GM21529 (cell line): ENCODE results near the gene ZWILCH.
"Not testable (repeated sequence)": the region's sequence is repeated elsewhere in the genome, so short reads cannot be mapped to it uniquely, and the experiment has no call there.

Experiments used
- ATAC-seq: cut with Tn5 transposase; IDR thresholded peaks from one replicate; pipeline ENCODE4 v1.9.1; 2021; ENCODE audit not compliant: unreplicated experiment

The ZWILCH gene

DNA sequence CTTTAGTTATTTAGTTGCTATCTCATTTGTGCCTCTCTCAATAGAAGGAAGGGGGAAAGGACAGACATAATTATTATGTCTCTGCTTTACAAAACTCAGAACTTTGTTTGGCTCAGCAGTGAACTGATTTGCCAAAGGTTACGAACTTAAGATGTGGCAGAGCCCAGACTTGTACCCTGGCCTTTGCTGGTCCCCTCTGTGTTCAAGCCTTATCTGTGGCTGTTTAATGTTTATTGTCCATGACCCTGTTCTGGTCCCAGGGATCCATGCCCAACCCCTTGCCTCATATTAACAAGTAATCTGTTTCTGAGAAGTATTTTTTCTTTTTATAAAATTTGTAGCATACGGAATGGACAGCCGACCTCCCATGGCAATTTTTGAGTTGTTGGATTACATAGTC, 18.2 kb upstream of the ZWILCH start:
- ATAC-seq: no peak

DNA sequence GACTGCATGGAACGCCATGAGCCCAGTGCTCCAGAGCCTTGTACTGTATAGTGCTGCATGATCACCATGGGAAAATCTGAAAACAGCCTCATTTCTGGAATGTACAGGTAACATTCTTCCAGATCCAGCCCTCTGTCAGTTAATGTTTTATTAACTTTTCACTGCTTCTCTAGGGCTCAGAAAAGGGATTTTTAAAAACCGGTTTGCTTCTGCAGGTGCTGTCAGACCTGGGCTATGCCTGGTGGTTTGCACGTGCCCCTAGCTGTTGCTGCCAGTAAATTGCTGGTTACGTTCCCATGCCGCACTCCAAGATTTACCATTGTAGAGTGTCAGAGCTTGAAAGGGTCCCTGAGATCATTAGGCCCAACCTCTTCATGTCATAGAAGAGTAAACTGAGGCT, 16.6 kb upstream of the ZWILCH start:
- no peak for ATAC-seq

DNA sequence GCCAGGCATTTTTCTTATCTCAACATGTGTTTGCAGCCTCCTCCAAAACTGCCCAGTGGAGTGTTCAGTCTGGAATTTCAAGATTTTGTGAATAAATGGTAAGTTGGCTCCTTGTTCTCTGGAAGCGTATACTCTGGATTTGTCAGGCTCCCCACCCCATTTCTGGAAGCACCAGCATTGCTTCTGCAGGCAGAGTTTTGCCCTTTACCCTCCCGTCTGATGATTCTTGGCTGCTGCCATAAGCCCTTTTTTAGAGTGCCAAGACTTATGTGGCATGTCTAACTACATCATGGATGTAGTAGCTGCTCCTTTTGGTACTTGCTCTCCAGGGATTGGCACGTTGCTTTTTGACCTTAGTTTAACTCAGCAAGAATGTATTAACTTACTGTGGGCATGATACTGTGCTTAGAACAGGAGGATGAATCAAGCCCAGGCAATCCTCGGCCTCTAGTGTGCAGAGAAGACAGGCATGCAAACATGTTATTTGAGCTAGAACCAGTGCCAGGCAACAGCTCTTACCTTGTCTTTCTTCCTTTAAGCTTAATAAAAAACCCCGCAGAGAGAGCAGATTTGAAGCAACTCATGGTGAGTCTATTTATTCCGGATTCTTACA, 15.8 kb upstream of the ZWILCH start:
- no peak for ATAC-seq

DNA sequence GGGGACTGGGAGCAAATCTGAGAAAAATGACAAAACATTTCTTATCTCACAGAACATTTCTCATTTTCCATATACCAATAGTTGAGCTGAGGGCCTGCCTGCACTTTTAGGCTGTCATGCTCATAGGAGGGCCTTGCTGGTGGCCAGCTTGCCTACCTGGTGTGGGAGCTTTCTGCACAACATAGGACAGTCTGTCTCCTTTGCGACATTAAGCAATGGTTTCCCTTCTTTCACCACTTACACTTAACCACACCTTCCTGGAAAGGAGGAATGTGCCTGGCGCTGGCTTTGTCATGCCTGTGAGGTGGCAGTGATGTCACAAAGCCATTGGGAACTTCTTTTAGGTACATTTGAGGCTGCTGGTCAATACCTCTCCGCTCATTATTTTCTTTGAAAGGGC, 13.3 kb upstream of the ZWILCH start:
- no peak for ATAC-seq

GRCh38 chr15:66494262-66494661, 10.9 kb upstream of the ZWILCH start:
- ATAC-seq: no peak

DNA sequence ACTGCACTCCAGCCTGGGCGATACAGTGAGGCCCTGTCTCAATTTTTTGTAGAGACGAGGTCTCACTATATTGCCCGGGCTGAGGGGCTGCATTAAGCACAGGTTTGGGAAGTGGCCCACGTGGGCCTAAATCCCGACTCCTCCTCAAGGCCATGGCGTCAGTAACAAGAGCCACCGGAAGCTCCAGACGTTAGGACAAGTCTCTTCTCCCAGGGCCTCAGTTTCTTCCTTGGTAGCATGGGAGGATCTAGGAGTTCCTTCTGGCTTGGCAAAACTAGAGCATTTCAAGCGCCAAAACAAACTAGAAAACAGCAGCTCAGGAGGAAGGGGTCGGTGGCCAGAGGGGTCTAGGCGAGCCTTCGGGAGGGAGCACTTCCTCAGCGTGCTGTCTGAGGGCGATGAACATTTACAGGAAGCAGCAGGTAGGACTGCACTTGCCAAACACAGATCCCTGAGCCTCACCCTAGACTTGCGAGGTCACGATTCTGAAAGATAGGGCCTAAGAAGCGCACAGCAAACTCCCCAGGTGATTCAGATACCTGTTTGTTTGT, 8.1 kb upstream of the ZWILCH start:
- peak; percentile 11 for ATAC-seq

GRCh38 chr15:66497502-66498455, 7.3 kb upstream of the ZWILCH start, which contains the start of gene SNAPC5:
Gene SNAPC5, minus strand, starts transcription at chr15:66497762. Its CDS starts 31 bp downstream, at chr15:66497731.
- peak; percentile 84 for ATAC-seq

DNA sequence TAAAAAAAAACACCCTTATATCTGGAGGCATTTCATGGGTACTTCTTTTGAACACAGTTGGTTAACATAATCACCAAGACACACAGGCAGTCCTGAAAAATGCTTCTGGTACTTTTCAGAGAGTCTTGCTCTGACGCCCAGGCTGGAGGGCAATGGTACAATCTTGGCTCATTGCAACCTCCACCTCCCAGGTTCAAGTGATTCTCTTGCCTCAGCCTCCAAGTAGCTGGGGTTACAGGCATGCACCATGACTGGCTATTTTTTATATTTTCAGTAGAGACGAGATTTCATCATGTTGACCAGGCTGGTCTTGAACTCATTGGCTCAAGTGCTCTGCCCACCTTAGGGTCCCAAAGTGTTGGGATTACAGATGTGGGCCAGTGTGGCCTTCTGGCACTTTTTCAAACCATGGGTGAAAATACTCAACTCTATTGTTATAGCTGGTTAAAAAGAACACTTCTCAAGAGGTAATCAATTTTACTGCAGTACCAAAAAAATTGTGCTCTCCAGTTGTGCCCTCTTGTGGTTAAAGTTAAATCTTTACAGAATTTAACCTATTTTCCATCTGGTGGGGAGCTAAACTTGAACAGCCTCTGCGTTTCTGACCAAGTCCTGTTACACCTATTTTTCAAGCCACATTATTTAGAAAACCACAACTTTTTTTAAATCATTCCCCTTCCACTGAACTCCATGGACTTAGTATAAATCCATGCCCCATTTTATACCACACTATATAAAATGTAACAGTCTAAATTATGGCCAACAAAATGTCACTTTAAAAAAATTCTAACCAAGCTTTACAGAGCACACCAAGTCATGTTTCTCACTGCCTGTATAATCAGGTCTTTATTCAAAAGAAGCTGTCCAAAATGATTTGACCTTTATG, 6.4 kb upstream of the ZWILCH start:
- no peak for ATAC-seq

DNA sequence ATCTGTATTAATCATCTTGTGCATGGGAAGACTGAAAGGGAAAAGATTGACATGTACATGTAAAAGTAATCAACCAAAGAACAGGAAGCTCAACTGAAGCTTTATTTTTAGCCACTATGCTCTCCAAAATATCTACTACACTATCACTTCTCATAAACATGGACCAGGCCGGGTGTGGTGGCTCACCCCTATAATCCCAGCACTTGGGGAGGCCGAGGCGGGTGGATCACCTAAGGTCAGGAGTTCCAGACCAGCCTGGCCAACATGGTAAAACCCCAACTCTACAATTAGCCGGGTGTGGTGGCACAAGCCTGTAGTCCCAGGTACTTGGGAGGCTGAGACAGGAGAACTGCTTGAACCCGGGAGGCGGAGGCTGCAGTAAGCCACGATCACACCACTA, 4.8 kb upstream of the ZWILCH start:
- ATAC-seq: not testable (repeated sequence)

DNA sequence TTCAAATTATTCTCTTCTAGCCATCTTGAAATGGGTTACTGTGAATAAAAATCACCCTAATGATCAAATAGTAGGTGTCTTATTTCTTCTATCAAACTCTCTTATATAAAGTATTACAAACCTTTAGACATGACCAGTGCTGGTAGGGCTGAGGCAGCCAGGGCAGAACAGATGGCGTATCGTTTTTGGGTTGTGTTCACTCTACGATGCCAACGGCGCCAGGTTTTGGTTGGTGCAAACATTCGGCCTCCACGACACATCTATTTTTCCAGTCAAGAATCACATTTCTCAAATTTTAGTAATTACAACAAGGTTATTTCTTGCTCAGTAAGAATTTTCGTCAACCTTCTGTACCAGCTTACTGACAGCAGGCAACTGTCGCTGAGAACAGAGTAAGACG, 2.6 kb upstream of the ZWILCH start:
- ATAC-seq: no peak

- ATAC-seq: not testable (repeated sequence)
Observed at GRCh38 chr15:66503041-66503648, 2.0 kb upstream of the ZWILCH start.

DNA sequence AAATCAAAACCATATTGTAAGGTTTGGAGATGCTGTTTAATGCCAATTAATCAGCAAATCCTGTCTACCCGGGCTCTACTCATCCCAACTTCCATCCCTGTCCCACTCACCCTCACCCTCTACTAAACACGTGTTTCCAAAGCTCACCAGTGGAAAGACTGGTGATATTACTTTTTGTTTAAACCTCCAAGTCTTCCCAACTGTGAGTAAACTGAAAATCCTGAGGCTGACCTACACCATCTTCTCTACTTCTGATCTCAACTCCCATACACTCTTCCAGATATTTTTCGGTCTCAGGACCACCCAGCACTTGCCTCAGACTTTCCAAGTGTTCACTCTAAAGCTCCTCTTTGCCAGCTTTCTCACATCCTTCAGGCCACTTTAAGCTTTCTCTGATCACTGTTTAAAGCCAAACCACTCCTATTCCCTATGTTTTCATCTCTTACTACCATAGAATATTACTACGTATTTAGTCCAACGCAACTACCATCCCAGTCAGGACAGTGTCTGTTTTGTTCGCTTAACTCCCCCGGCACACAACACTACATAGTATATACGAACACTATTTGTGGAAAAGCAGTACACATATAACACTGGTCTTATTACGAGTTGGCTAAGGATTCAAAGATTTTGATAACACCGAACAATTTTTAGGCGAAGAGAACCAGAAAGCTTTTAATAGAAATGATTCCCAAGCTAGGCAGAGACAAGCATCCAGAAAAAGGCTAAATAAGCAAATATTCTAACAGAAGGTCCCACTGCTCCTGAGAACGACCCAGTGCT, 1.2 kb upstream of the ZWILCH start:
- no peak for ATAC-seq

GRCh38 chr15:66505430-66505811, 295 bp downstream of the ZWILCH start:
- peak; percentile 3 for ATAC-seq

- no peak for ATAC-seq
Observed at GRCh38 chr15:66505818-66506217, 692 bp downstream of the ZWILCH start.

GRCh38 chr15:66508293-66508883, 3.3 kb downstream of the ZWILCH start:
- no peak for ATAC-seq

DNA sequence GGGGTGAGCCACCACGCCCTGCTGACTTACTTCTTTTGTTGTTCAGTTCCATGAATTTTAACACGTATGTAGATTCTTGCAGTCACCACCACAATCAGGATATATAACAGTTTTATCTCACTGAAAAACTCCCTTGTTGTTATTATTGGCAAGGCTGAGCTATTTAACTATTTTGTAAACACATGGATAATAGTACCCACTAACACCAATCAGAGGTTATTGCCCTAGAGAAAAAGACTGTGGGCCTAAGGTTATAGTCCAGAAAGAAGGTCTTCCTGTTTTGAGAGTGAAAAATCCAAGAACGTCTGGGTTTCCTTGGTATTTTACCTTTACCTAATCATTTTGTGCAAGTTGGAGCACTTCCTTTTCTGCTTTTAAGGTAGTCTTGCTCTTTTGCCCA, 9.5 kb downstream of the ZWILCH start:
- ATAC-seq: no peak

DNA sequence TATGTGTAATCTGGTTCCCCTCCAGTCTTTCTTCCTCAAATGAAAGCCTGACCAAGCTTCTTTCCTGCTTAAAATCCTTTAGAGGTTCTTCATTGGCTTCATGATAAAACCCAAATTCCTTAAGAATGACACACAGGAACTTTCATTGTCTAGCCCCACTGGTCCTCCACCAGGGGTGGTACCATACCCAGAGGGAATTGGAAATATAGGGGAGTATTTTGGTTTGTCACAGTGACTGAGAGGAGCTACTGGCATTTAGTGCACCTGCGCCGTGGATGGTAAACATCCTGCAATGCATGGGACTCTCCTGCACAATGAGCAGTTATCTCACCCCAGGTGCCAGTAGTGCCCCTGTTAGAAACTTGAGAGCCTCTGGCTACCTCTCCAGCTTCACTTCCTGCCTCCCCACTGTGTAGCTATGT, 10.8 kb downstream of the ZWILCH start:
- ATAC-seq: no peak

- no peak for ATAC-seq
Observed at GRCh38 chr15:66523926-66524325, 18.8 kb downstream of the ZWILCH start.

DNA sequence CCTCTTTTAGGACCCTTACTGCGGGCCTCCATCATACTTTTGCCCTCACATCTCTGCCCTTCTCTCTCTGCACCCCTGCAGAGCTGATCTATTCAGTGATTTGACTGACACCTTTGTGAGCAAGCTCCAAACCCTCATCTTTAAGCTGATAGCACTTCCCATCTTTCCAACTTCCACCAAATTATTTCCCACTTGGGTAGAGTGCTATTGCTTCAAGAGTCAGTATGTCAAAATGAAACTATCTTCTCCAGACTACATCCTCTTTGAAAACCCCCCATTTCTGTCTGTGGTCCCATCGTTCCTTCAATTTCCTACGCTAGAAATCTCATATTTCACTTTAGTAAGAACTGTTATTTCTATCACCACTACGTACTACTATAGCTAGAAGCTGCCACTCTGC, 19.7 kb downstream of the ZWILCH start:
- ATAC-seq: no peak
